C4-2B (cell line): ENCODE results near the gene ITGB2.

Source experiments
- CTCF ChIP-seq: fragments of 450-650 bp; conservative IDR thresholded peaks from 2 replicates; pipeline ENCODE4 v1.5.1; 2017; ENCODE audit warnings: mild to moderate bottlenecking
- ZFX ChIP-seq: fragments of 450-650 bp; IDR thresholded peaks from 2 replicates; pipeline ENCODE4 v1.6.1; 2017

- TF ChIP-seq CTCF, result no peak
- TF ChIP-seq ZFX, result no peak
Observed at GRCh38 chr21:44941567-44941966, 20.9 kb upstream of the ITGB2 start.
